ENCODE results near the gene LMOD3. TPM values are rescaled to one million over a fixed set of nuclear protein-coding genes. Genes with fewer than 3 reads are reported as not detected.

The LMOD3 gene
- total and polyA plus RNA-seq, 4 donors: 0.12 TPM; not detected in 3

GRCh38 chr3:69160107-69160506, 37.7 kb upstream of the LMOD3 start:
- WGBS, 2 donors: 87 to 88% methylated on average over 2 of the region's 2 CpGs
- H3K9me3 ChIP-seq (ENCODE audit: control insufficient read depth, low read length): no peaks in the 10 kb centered on the region
- H3K27me3 ChIP-seq (ENCODE audit: control insufficient read depth in 1 of 2, insufficient read depth in 2 of 2, low read length in 1 of 2): no peaks in the 10 kb centered on the region
- no peak overlapping the region for H3K27ac ChIP-seq (ENCODE audit: low read depth in 1 of 2, low read length in 2 of 2)
- DNase-seq (no peak), ATAC-seq (ENCODE audit: low FRiP score) (no peak)
- no peak overlapping the region for H3K4me3 ChIP-seq (ENCODE audit: low read length in 2 of 2)
- intact Hi-C loops (cut with DNase I): loop anchor here (2.0 to 10.0 kb wide), 5 partner anchors 147 to 515 kb away; no protein-coding TSS in a partner anchor
- no peaks in the 10 kb centered on the region for H3K4me1 ChIP-seq (ENCODE audit: control insufficient read depth in 1 of 2, insufficient read depth in 2 of 2, low read length in 2 of 2)
- no peaks in the 10 kb centered on the region for H3K36me3 ChIP-seq (ENCODE audit: control insufficient read depth in 1 of 2, insufficient read depth in 2 of 2, low read length in 1 of 2)

DNA sequence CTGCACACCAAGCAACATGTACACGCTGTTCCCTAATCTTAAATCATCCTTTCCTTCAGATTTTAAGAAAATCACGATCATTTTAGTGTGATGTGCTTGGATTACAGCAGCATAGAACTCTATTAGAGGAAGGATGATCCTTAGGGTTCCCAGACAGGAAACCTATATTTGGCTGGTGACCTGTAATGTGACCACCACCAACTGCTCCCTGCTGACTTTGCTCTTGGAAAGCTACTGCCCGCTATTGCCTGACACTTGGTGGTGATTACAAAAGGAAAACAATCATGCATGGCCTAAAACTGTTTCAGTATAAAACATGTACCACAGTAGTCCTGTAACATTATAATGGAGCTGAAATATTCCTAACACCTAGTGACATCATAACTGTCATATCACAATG, 27.2 kb upstream of the LMOD3 start:
- Histone ChIP-seq H3K36me3 (ENCODE audit: control insufficient read depth in 1 of 2, insufficient read depth in 2 of 2, low read length in 1 of 2) (no peaks in the 10 kb centered on the region), H3K27me3 (ENCODE audit: control insufficient read depth in 1 of 2, insufficient read depth in 2 of 2, low read length in 1 of 2) (no peaks in the 10 kb centered on the region), H3K9me3 (ENCODE audit: control insufficient read depth, low read length) (no peaks in the 10 kb centered on the region), H3K4me3 (ENCODE audit: low read length in 2 of 2) (no peak overlapping the region), H3K27ac (ENCODE audit: low read depth in 1 of 2, low read length in 2 of 2) (no peak overlapping the region), H3K4me1 (ENCODE audit: control insufficient read depth in 1 of 2, insufficient read depth in 2 of 2, low read length in 2 of 2) (no peaks in the 10 kb centered on the region)
- intact Hi-C loops (cut with DNase I): no loop called here
- WGBS, 2 donors: 78 to 82% methylated on average over 3 of the region's 3 CpGs
- ATAC-seq (ENCODE audit: low FRiP score): no peak
- DNase-seq: no peak

- ATAC-seq (ENCODE audit: low FRiP score): no peak
- H3K27ac ChIP-seq (ENCODE audit: low read depth in 1 of 2, low read length in 2 of 2): no peak overlapping the region
- DNase-seq: no peak
- intact Hi-C loops (cut with DNase I): no loop called here
- no peaks in the 10 kb centered on the region for H3K4me1 ChIP-seq (ENCODE audit: control insufficient read depth in 1 of 2, insufficient read depth in 2 of 2, low read length in 2 of 2)
- H3K4me3 ChIP-seq (ENCODE audit: low read length in 2 of 2): no peak overlapping the region
- no peaks in the 10 kb centered on the region for H3K36me3 ChIP-seq (ENCODE audit: control insufficient read depth in 1 of 2, insufficient read depth in 2 of 2, low read length in 1 of 2)
- H3K27me3 ChIP-seq (ENCODE audit: control insufficient read depth in 1 of 2, insufficient read depth in 2 of 2, low read length in 1 of 2): no peaks in the 10 kb centered on the region
- H3K9me3 ChIP-seq (ENCODE audit: control insufficient read depth, low read length): no peaks in the 10 kb centered on the region
These were observed 23.3 kb upstream of the LMOD3 start for GRCh38 chr3:69145688-69146087.

DNA sequence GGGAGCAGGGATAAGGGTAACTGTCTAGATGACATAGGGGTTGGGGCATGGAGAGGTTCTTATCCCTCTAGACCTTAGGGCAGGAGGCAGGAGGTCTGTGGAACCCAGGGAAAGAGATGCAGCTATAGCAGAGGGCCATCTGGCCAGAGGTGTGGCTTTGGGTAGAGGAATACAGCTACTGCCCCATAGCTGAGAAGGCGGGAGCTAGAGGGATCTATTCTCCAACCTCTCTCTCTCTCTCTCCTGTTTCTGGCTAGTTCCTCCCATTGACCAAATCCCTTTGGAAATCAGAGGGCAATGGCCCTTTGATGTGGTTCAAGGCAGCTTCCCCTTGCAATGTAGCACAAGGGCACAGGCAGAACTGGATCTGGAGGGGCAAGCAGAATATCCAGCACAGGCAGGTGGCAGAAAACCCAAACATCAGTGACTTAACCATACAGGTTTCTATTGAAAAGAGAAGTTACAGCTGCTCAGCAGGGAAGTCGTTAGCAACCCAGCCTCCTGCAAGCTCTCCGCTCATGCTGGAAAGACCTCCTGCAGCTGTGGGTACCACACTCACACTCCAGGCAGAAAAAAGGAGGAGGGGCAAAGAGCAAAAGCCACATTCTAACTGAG, 22.3 kb upstream of the LMOD3 start:
- 80 to 86% methylated on average over 3 of the region's 3 CpGs for WGBS, 2 donors
- intact Hi-C loops (cut with DNase I): no loop called here
- H3K27me3 ChIP-seq (ENCODE audit: control insufficient read depth in 1 of 2, insufficient read depth in 2 of 2, low read length in 1 of 2): no peaks in the 10 kb centered on the region
- H3K36me3 ChIP-seq (ENCODE audit: control insufficient read depth in 1 of 2, insufficient read depth in 2 of 2, low read length in 1 of 2): no peaks in the 10 kb centered on the region
- no peaks in the 10 kb centered on the region for H3K9me3 ChIP-seq (ENCODE audit: control insufficient read depth, low read length)
- DNase-seq: no peak
- ATAC-seq (ENCODE audit: low FRiP score): no peak
- H3K4me3 ChIP-seq (ENCODE audit: low read length in 2 of 2): no peak overlapping the region
- H3K27ac ChIP-seq (ENCODE audit: low read depth in 1 of 2, low read length in 2 of 2): no peak overlapping the region
- no peaks in the 10 kb centered on the region for H3K4me1 ChIP-seq (ENCODE audit: control insufficient read depth in 1 of 2, insufficient read depth in 2 of 2, low read length in 2 of 2)

DNA sequence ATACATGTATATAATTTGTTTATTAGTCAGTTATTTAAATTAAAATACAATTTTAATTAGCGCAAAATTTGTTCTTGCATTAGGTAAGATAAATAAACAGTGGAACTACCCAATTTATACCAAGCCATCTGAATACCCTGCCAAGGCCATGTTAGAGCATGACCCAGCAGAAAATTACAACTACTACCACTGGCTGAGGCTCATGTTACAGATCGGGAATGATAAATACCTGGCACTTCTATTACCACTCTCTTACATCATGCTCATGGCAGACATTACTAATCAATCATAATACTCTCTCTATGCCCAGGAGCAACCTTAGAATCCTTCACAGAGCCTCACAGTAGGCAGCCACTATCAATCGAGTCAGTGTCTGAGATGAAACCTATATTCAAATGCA, 21.2 kb upstream of the LMOD3 start:
- Histone ChIP-seq H3K27me3 (ENCODE audit: control insufficient read depth in 1 of 2, insufficient read depth in 2 of 2, low read length in 1 of 2) (no peaks in the 10 kb centered on the region), H3K4me1 (ENCODE audit: control insufficient read depth in 1 of 2, insufficient read depth in 2 of 2, low read length in 2 of 2) (no peaks in the 10 kb centered on the region), H3K4me3 (ENCODE audit: low read length in 2 of 2) (no peak overlapping the region), H3K9me3 (ENCODE audit: control insufficient read depth, low read length) (no peaks in the 10 kb centered on the region), H3K36me3 (ENCODE audit: control insufficient read depth in 1 of 2, insufficient read depth in 2 of 2, low read length in 1 of 2) (no peaks in the 10 kb centered on the region), H3K27ac (ENCODE audit: low read depth in 1 of 2, low read length in 2 of 2) (no peak overlapping the region)
- no peak for ATAC-seq (ENCODE audit: low FRiP score)
- intact Hi-C loops (cut with DNase I): no loop called here
- DNase-seq: no peak
- 86 to 87% methylated on average over 3 of the region's 3 CpGs for WGBS, 2 donors

- intact Hi-C loops (cut with DNase I): no loop called here
- no peaks in the 10 kb centered on the region for H3K27me3 ChIP-seq (ENCODE audit: control insufficient read depth in 1 of 2, insufficient read depth in 2 of 2, low read length in 1 of 2)
- WGBS, 2 donors: 80 to 81% methylated on average over 4 of the region's 4 CpGs
- no peaks in the 10 kb centered on the region for H3K4me1 ChIP-seq (ENCODE audit: control insufficient read depth in 1 of 2, insufficient read depth in 2 of 2, low read length in 2 of 2)
- H3K36me3 ChIP-seq (ENCODE audit: control insufficient read depth in 1 of 2, insufficient read depth in 2 of 2, low read length in 1 of 2): no peaks in the 10 kb centered on the region
- no peak overlapping the region for H3K27ac ChIP-seq (ENCODE audit: low read depth in 1 of 2, low read length in 2 of 2)
- H3K4me3 ChIP-seq (ENCODE audit: low read length in 2 of 2): no peak overlapping the region
- DNase-seq (no peak), ATAC-seq (ENCODE audit: low FRiP score) (no peak)
- H3K9me3 ChIP-seq (ENCODE audit: control insufficient read depth, low read length): no peaks in the 10 kb centered on the region
These were observed 20.5 kb upstream of the LMOD3 start for GRCh38 chr3:69142797-69143454.

- Histone ChIP-seq H3K4me3 (ENCODE audit: low read length in 2 of 2) (no peak overlapping the region), H3K4me1 (ENCODE audit: control insufficient read depth in 1 of 2, insufficient read depth in 2 of 2, low read length in 2 of 2) (no peaks in the 10 kb centered on the region), H3K27me3 (ENCODE audit: control insufficient read depth in 1 of 2, insufficient read depth in 2 of 2, low read length in 1 of 2) (no peaks in the 10 kb centered on the region), H3K27ac (ENCODE audit: low read depth in 1 of 2, low read length in 2 of 2) (no peak overlapping the region), H3K36me3 (ENCODE audit: control insufficient read depth in 1 of 2, insufficient read depth in 2 of 2, low read length in 1 of 2) (no peaks in the 10 kb centered on the region), H3K9me3 (ENCODE audit: control insufficient read depth, low read length) (peaks cover 2% of the 10 kb centered on the region)
- WGBS, 2 donors: 9 to 10% methylated on average over 3 of the region's 3 CpGs
- DNase-seq (no peak), ATAC-seq (ENCODE audit: low FRiP score) (no peak)
- intact Hi-C loops (cut with DNase I): no loop called here
These were observed 19.7 kb upstream of the LMOD3 start for GRCh38 chr3:69142090-69142489.

GRCh38 chr3:69141313-69141712, 18.9 kb upstream of the LMOD3 start:
- H3K4me1 ChIP-seq (ENCODE audit: control insufficient read depth in 1 of 2, insufficient read depth in 2 of 2, low read length in 2 of 2): no peaks in the 10 kb centered on the region
- no peak overlapping the region for H3K27ac ChIP-seq (ENCODE audit: low read depth in 1 of 2, low read length in 2 of 2)
- H3K4me3 ChIP-seq (ENCODE audit: low read length in 2 of 2): no peak overlapping the region
- no peaks in the 10 kb centered on the region for H3K27me3 ChIP-seq (ENCODE audit: control insufficient read depth in 1 of 2, insufficient read depth in 2 of 2, low read length in 1 of 2)
- no peak for DNase-seq
- ATAC-seq (ENCODE audit: low FRiP score): no peak
- intact Hi-C loops (cut with DNase I): no loop called here
- peaks cover 2% of the 10 kb centered on the region for H3K9me3 ChIP-seq (ENCODE audit: control insufficient read depth, low read length)
- H3K36me3 ChIP-seq (ENCODE audit: control insufficient read depth in 1 of 2, insufficient read depth in 2 of 2, low read length in 1 of 2): no peaks in the 10 kb centered on the region

GRCh38 chr3:69137412-69137811, 15.0 kb upstream of the LMOD3 start:
- H3K4me3 ChIP-seq (ENCODE audit: low read length in 2 of 2): no peak overlapping the region
- peaks cover 2% of the 10 kb centered on the region for H3K9me3 ChIP-seq (ENCODE audit: control insufficient read depth, low read length)
- H3K27ac ChIP-seq (ENCODE audit: low read depth in 1 of 2, low read length in 2 of 2): no peak overlapping the region
- ATAC-seq (ENCODE audit: low FRiP score) (no peak), DNase-seq (no peak)
- H3K36me3 ChIP-seq (ENCODE audit: control insufficient read depth in 1 of 2, insufficient read depth in 2 of 2, low read length in 1 of 2): no peaks in the 10 kb centered on the region
- H3K4me1 ChIP-seq (ENCODE audit: control insufficient read depth in 1 of 2, insufficient read depth in 2 of 2, low read length in 2 of 2): no peaks in the 10 kb centered on the region
- intact Hi-C loops (cut with DNase I): no loop called here
- 91 to 96% methylated on average over 2 of the region's 2 CpGs for WGBS, 2 donors
- H3K27me3 ChIP-seq (ENCODE audit: control insufficient read depth in 1 of 2, insufficient read depth in 2 of 2, low read length in 1 of 2): no peaks in the 10 kb centered on the region
